ENCODE data around the gene HARS1. TPM values are rescaled to one million over a fixed set of nuclear protein-coding genes. Genes with fewer than 3 reads are reported as not detected.

The HARS1 gene
- total and polyA plus RNA-seq, 2 of the 13 experiments (the other 11 are each of a cell fraction or from before 2014, with no cell fraction given), result 36.9 to 66.2 TPM

DNA sequence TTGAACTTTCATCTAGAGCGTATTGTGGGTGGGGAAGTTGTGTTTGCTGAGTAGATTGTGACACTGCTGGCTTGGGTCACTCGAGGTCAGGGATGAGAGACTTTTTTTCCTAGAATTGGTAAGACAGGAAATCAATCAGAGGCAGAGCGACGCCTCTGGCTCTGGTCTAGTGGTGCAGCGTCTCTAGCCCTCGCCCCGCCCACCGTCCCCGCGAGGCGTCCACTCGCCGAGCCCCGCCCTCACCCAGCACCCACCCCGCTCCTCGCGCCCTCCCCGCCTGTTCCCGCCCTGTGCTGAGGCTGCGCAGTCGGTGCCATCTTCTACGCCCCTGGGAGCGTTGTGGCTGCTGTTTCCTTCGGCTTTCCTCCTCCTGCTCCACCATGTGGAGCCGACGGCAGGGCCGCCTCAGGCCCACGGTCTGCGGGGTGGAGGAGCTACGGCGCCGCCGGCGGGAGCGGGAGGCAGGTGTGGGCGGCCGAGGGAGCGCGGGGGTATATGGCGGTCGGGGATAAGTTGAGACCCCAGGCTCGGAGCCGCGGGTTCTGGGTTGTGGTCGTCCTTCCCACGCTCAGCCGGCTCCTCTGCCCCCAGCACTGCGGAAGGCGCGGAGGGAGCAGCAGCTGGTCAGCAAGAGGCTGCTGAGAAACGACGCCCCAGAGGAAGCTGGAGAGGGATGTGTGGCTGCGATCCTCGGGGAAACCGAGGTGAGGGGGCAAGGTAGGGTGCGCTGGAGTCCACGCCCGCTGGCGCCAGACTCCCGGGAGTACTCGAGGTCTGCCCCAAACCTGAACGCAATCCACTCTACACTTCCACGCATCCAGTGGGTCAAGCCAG is 51.8 kb downstream of the HARS1 start, which contains the start of gene TMCO6 (continued):
- TF ChIP-seq HNF4G (IDR thresholded peaks at IDR 0.05; ENCODE audit: borderline replicate concordance, low read depth, low read length), result peak; percentile 73; the same call in 1 of the 2 replicates
- no peak; the same call in 1 of the 2 replicates for TF ChIP-seq HNF4G (CRISPR knock-in tag; IDR thresholded peaks at IDR 0.05; ENCODE audit: borderline replicate concordance, low read depth)
- TF ChIP-seq, protein P1, sequence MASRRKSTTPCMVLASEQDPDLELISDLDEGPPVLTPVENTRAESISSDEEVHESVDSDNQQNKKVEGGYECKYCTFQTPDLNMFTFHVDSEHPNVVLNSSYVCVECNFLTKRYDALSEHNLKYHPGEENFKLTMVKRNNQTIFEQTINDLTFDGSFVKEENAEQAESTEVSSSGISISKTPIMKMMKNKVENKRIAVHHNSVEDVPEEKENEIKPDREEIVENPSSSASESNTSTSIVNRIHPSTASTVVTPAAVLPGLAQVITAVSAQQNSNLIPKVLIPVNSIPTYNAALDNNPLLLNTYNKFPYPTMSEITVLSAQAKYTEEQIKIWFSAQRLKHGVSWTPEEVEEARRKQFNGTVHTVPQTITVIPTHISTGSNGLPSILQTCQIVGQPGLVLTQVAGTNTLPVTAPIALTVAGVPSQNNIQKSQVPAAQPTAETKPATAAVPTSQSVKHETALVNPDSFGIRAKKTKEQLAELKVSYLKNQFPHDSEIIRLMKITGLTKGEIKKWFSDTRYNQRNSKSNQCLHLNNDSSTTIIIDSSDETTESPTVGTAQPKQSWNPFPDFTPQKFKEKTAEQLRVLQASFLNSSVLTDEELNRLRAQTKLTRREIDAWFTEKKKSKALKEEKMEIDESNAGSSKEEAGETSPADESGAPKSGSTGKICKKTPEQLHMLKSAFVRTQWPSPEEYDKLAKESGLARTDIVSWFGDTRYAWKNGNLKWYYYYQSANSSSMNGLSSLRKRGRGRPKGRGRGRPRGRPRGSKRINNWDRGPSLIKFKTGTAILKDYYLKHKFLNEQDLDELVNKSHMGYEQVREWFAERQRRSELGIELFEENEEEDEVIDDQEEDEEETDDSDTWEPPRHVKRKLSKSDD (CRISPR knock-in tag; IDR thresholded peaks at IDR 0.05; ENCODE audit: low read depth), result peak; percentile 44
- TF ChIP-seq MLLT10 (CRISPR knock-in tag; IDR thresholded peaks at IDR 0.05), result no peak
- TF ChIP-seq, protein P2, sequence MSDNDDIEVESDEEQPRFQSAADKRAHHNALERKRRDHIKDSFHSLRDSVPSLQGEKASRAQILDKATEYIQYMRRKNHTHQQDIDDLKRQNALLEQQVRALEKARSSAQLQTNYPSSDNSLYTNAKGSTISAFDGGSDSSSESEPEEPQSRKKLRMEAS (IDR thresholded peaks at IDR 0.05), result peak; percentile 90
- peak; percentile 53; the same call in 1 of the 2 replicates for TF ChIP-seq FOXK2 (IDR thresholded peaks at IDR 0.05)
- TF ChIP-seq, protein P3, sequence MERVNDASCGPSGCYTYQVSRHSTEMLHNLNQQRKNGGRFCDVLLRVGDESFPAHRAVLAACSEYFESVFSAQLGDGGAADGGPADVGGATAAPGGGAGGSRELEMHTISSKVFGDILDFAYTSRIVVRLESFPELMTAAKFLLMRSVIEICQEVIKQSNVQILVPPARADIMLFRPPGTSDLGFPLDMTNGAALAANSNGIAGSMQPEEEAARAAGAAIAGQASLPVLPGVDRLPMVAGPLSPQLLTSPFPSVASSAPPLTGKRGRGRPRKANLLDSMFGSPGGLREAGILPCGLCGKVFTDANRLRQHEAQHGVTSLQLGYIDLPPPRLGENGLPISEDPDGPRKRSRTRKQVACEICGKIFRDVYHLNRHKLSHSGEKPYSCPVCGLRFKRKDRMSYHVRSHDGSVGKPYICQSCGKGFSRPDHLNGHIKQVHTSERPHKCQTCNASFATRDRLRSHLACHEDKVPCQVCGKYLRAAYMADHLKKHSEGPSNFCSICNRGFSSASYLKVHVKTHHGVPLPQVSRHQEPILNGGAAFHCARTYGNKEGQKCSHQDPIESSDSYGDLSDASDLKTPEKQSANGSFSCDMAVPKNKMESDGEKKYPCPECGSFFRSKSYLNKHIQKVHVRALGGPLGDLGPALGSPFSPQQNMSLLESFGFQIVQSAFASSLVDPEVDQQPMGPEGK (CRISPR knock-in tag; IDR thresholded peaks at IDR 0.05), result peak; percentile 74
- no peak for TF ChIP-seq ZSCAN22 (CRISPR knock-in tag; IDR thresholded peaks at IDR 0.05)
- TF ChIP-seq ZFP36L1 (CRISPR knock-in tag; IDR thresholded peaks at IDR 0.05), result 0 out of 2 replicates have a peak, but pooled peaks have one; percentile 66
- TF ChIP-seq, protein P4, sequence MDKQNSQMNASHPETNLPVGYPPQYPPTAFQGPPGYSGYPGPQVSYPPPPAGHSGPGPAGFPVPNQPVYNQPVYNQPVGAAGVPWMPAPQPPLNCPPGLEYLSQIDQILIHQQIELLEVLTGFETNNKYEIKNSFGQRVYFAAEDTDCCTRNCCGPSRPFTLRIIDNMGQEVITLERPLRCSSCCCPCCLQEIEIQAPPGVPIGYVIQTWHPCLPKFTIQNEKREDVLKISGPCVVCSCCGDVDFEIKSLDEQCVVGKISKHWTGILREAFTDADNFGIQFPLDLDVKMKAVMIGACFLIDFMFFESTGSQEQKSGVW (CRISPR knock-in tag; IDR thresholded peaks at IDR 0.05; ENCODE audit: borderline replicate concordance), result no peak
- TF ChIP-seq ZNF766 (CRISPR knock-in tag; IDR thresholded peaks at IDR 0.05; ENCODE audit: borderline replicate concordance), result no peak
- 0 out of 2 replicates have a peak, but pooled peaks have one; percentile 23 for TF ChIP-seq ZNF329 (CRISPR knock-in tag; IDR thresholded peaks at IDR 0.05; ENCODE audit: low read depth)
- TF ChIP-seq MTF2 (CRISPR knock-in tag; IDR thresholded peaks at IDR 0.05; ENCODE audit: borderline replicate concordance), result no peak
- TF ChIP-seq TP53 (CRISPR knock-in tag; conservative IDR thresholded peaks at IDR 0.05), result no peak
- peak; percentile 97 for TF ChIP-seq ZNF891 (CRISPR knock-in tag; IDR thresholded peaks at IDR 0.05)
- TF ChIP-seq CHD4 (IDR thresholded peaks at IDR 0.05; ENCODE audit: borderline replicate concordance, low read length), result no peak
- TF ChIP-seq EP300 (IDR thresholded peaks at IDR 0.05; ENCODE audit: low read depth in 2 of 2, low read length in 2 of 2), result peak; percentile 86 to 94; a peak in 3 of 4 replicates
- peak; percentile 78; the same call in 1 of the 2 replicates for TF ChIP-seq EP300 (CRISPR knock-in tag; IDR thresholded peaks at IDR 0.05; ENCODE audit: borderline replicate concordance)
- TF ChIP-seq HOXA9 (CRISPR knock-in tag; IDR thresholded peaks at IDR 0.05; ENCODE audit: borderline replicate concordance), result no peak
- TF ChIP-seq ZNF460 (CRISPR knock-in tag; IDR thresholded peaks at IDR 0.05; ENCODE audit: borderline replicate concordance), result no peak; the same call in 1 of the 2 replicates
- TF ChIP-seq ZNF572 (CRISPR knock-in tag; IDR thresholded peaks at IDR 0.05), result 0 out of 2 replicates have a peak, but pooled peaks have one; percentile 9
- TF ChIP-seq MAZ (IDR thresholded peaks at IDR 0.05; ENCODE audit: borderline replicate concordance, low read depth, low read length), result peak; percentile 97
- peak; percentile 87 for TF ChIP-seq MAZ (CRISPR knock-in tag; IDR thresholded peaks at IDR 0.05; ENCODE audit: low read depth)
- no peak for TF ChIP-seq XBP1 (CRISPR knock-in tag; IDR thresholded peaks at IDR 0.05)
- TF ChIP-seq HMG20A (CRISPR knock-in tag; IDR thresholded peaks at IDR 0.05; ENCODE audit: borderline replicate concordance), result peak; percentile 77
